Loucy (cell line): ENCODE results near the gene ETV5.

Experiments
- CTCF ChIP-seq: fragments of 200-600 bp; sonication (generic); conservative IDR thresholded peaks from 2 replicates; pipeline ENCODE4 v1.5.1; 2014; ENCODE audit warnings: mild to moderate bottlenecking, antibody characterized with exemption, low read length
- EZH2phosphoT487 ChIP-seq: fragments of 200-600 bp; IDR thresholded peaks from 2 replicates; pipeline ENCODE4 v1.6.1; 2018; ENCODE audit warnings: antibody characterized with exemption, mild to moderate bottlenecking, moderate library complexity, borderline replicate concordance

- no peak for TF ChIP-seq CTCF
- TF ChIP-seq EZH2phosphoT487, result no peak
These were observed 54.0 kb downstream of the ETV5 start for GRCh38 chr3:186054792-186055352.
